Measurements from ENCODE around the gene LPIN1. TPM values are rescaled to one million over a fixed set of nuclear protein-coding genes. Genes with fewer than 3 reads are reported as not detected.
"Not testable (repeated sequence)": the region's sequence is repeated elsewhere in the genome, so short reads cannot be mapped to it uniquely, and the experiment has no call there.

The LPIN1 gene
- total and polyA plus RNA-seq, 4 donors, result 10.1 to 27.4 (median 13.4) TPM

DNA sequence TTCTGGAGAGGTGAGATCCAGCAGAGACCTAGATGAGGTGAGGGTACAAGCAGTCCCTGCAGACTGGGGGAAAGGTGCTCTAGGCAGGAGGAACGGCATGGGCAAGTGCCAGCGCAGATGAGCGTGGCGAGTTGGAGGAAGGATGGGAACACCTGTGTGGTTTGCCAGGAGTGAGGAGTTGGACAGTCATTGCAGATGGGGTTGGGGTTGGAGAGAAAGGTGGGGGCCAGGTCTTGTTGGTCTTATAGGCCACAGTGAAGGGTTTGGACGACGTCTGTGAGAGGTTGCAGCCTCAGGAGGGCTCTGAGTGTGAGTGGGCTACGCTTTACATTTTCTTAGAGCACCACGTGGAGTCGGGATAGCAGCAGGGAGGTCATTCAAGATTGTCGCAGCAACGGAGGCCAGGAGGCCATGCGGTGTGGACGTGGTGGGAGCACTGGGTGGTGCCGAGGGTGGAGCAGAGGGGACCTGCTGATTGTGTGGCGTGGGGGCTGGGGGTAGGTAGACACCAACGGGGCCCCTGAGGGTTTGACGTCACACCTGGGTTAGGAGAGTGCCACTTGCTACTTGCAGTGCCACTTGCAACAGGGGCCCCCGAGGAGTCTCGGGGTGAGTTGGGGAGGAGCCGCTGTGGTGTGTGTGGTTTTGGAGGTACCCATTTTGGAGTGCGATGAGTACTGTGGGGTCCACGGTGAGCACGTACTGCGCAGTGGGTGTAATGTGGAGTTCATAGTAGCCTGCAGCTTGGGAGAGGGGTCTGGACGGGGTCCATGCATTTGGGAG lies 66.2 kb downstream of the LPIN1 start:
- no peak for TF ChIP-seq JUND (IDR thresholded peaks at IDR 0.05)
- no peak for TF ChIP-seq HNF4A (conservative IDR thresholded peaks at IDR 0.05)
- TF ChIP-seq TAF1 (conservative IDR thresholded peaks at IDR 0.05), result no peak
- TF ChIP-seq NR2F2 (IDR thresholded peaks at IDR 0.05), result no peak
- TF ChIP-seq, protein P1, sequence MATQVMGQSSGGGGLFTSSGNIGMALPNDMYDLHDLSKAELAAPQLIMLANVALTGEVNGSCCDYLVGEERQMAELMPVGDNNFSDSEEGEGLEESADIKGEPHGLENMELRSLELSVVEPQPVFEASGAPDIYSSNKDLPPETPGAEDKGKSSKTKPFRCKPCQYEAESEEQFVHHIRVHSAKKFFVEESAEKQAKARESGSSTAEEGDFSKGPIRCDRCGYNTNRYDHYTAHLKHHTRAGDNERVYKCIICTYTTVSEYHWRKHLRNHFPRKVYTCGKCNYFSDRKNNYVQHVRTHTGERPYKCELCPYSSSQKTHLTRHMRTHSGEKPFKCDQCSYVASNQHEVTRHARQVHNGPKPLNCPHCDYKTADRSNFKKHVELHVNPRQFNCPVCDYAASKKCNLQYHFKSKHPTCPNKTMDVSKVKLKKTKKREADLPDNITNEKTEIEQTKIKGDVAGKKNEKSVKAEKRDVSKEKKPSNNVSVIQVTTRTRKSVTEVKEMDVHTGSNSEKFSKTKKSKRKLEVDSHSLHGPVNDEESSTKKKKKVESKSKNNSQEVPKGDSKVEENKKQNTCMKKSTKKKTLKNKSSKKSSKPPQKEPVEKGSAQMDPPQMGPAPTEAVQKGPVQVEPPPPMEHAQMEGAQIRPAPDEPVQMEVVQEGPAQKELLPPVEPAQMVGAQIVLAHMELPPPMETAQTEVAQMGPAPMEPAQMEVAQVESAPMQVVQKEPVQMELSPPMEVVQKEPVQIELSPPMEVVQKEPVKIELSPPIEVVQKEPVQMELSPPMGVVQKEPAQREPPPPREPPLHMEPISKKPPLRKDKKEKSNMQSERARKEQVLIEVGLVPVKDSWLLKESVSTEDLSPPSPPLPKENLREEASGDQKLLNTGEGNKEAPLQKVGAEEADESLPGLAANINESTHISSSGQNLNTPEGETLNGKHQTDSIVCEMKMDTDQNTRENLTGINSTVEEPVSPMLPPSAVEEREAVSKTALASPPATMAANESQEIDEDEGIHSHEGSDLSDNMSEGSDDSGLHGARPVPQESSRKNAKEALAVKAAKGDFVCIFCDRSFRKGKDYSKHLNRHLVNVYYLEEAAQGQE (IDR thresholded peaks at IDR 0.05), result no peak
- TF ChIP-seq RXRA (IDR thresholded peaks at IDR 0.05), result no peak
- TF ChIP-seq FOXA2 (IDR thresholded peaks at IDR 0.05), result no peak
- TF ChIP-seq, protein P2, sequence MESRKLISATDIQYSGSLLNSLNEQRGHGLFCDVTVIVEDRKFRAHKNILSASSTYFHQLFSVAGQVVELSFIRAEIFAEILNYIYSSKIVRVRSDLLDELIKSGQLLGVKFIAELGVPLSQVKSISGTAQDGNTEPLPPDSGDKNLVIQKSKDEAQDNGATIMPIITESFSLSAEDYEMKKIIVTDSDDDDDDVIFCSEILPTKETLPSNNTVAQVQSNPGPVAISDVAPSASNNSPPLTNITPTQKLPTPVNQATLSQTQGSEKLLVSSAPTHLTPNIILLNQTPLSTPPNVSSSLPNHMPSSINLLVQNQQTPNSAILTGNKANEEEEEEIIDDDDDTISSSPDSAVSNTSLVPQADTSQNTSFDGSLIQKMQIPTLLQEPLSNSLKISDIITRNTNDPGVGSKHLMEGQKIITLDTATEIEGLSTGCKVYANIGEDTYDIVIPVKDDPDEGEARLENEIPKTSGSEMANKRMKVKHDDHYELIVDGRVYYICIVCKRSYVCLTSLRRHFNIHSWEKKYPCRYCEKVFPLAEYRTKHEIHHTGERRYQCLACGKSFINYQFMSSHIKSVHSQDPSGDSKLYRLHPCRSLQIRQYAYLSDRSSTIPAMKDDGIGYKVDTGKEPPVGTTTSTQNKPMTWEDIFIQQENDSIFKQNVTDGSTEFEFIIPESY (IDR thresholded peaks at IDR 0.05), result no peak
- no peak for TF ChIP-seq SP1 (IDR thresholded peaks at IDR 0.05)
- TF ChIP-seq, protein P3, sequence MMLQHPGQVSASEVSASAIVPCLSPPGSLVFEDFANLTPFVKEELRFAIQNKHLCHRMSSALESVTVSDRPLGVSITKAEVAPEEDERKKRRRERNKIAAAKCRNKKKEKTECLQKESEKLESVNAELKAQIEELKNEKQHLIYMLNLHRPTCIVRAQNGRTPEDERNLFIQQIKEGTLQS (IDR thresholded peaks at IDR 0.05), result no peak
- no peak for TF ChIP-seq GABPA (IDR thresholded peaks at IDR 0.05 in 1 of 2, conservative IDR thresholded peaks at IDR 0.05 in 1 of 2)
- no peak for TF ChIP-seq FOXA1 (IDR thresholded peaks at IDR 0.05)
- no peak for TF ChIP-seq EGR1 (IDR thresholded peaks at IDR 0.05; ENCODE audit: low read depth in 2 of 2)
- TF ChIP-seq HNF4G (IDR thresholded peaks at IDR 0.05), result no peak
- TF ChIP-seq, protein P4, sequence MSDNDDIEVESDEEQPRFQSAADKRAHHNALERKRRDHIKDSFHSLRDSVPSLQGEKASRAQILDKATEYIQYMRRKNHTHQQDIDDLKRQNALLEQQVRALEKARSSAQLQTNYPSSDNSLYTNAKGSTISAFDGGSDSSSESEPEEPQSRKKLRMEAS (IDR thresholded peaks at IDR 0.05), result no peak
- no peak for TF ChIP-seq RAD21 (IDR thresholded peaks at IDR 0.05)
- H3K4me1 ChIP-seq (ENCODE audit: control insufficient read depth in 4 of 4, insufficient read depth in 4 of 4, low read length in 3 of 4), result no peaks in the 10 kb centered on the region
- H3K27ac ChIP-seq (ENCODE audit: low read depth in 1 of 2, low read length in 2 of 2), result no peak overlapping the region
- no peaks in the 10 kb centered on the region for H3K27me3 ChIP-seq (ENCODE audit: control insufficient read depth in 4 of 4, insufficient read depth in 4 of 4, low read length in 3 of 4)
- no peaks in the 10 kb centered on the region for H3K9me3 ChIP-seq (ENCODE audit: control insufficient read depth in 4 of 4, low read length in 3 of 4)
- H3K36me3 ChIP-seq (ENCODE audit: control insufficient read depth in 4 of 4, insufficient read depth in 3 of 4, low read depth in 1 of 4, low read length in 3 of 4), result peaks cover 19 to 38% (median 32%) of the 10 kb centered on the region in 4 donors
- H3K9ac ChIP-seq (ENCODE audit: low read depth in 1 of 2, low read length in 2 of 2), result no peak overlapping the region
- no peak for DNase-seq (ENCODE audit: low spot score)
- no peak overlapping the region for H3K4me3 ChIP-seq (ENCODE audit: low read depth in 1 of 3, low read length in 3 of 3)
- 97% methylated on average over 25 of the region's 25 CpGs for WGBS

DNA sequence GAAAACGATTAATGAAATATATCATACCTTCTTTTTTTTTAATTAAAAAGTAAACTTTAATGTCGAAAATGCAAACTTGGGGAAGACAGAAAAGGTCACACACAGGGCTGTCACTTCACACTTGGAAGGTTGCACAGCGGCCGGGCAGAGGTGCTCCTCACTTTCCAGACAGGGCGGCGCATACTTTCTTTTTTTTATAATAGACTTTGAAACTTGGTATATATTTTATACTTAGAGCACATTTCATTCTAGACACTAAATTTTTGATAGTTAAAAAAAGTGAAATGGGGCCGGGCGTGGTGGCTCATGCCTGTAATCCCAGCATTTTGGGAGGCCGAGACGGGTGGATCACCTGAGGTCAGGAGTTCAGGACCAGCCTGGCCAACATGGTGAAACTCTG lies 66.9 kb downstream of the LPIN1 start:
- WGBS, result 99% methylated on average over 10 of the region's 10 CpGs

More for the DNA sequence above, 66.9 kb downstream of the LPIN1 start:
- H3K36me3 ChIP-seq (ENCODE audit: control insufficient read depth in 4 of 4, insufficient read depth in 3 of 4, low read depth in 1 of 4, low read length in 3 of 4), result peaks cover 18 to 33% (median 27%) of the 10 kb centered on the region in 4 donors
- not testable (repeated sequence) for H3K27me3 ChIP-seq (ENCODE audit: control insufficient read depth in 4 of 4, insufficient read depth in 4 of 4, low read length in 3 of 4); H3K4me1 ChIP-seq (ENCODE audit: control insufficient read depth in 4 of 4, insufficient read depth in 4 of 4, low read length in 3 of 4); DNase-seq (ENCODE audit: low spot score); H3K4me3 ChIP-seq (ENCODE audit: low read depth in 1 of 3, low read length in 3 of 3); H3K9ac ChIP-seq (ENCODE audit: low read depth in 1 of 2, low read length in 2 of 2); H3K27ac ChIP-seq (ENCODE audit: low read depth in 1 of 2, low read length in 2 of 2); H3K9me3 ChIP-seq (ENCODE audit: control insufficient read depth in 4 of 4, low read length in 3 of 4)

Data from liver (tissue), 9 donors.